ENCODE results near the gene LRIG1.

The LRIG1 gene

DNA sequence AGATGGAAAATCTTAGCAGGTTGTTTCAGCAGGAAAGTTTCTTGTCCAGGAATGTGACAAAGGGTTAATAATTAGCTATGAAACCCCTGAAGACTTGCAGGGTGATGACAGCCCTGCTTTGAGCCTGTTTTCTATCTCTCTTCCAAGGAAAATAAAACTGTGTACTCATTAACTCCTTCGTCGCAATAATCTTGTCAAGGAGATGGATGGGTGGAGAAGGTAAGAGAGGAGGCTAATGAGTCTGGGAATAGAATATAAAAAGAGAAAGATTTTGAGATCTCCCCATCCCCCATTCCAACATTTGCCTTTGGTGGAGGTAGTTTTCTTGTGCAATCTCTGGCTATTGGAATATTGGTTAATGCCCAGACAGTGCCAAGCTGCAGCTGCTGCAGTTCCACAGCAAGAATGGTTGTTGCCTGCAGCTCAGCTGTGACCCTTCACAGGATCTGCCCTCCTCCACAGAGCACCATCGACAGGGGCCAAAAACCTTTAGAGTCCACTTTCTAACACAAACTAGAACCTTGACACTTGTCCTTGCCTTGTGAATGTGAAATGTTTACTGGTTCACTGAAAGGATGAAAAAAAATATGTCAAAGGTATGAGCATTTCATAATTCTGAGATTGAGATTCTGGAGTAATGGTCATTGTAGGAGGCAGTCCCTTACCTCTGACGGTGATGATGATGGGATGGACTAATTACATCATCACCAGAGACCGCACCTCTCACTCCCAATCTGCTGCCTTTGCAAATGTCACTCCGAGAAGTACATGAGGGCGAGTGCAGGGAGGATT, 4.2 kb upstream of the LRIG1 start:
- no peak for DNase-seq (ENCODE audit: low read depth)
- TF ChIP-seq, protein P1, sequence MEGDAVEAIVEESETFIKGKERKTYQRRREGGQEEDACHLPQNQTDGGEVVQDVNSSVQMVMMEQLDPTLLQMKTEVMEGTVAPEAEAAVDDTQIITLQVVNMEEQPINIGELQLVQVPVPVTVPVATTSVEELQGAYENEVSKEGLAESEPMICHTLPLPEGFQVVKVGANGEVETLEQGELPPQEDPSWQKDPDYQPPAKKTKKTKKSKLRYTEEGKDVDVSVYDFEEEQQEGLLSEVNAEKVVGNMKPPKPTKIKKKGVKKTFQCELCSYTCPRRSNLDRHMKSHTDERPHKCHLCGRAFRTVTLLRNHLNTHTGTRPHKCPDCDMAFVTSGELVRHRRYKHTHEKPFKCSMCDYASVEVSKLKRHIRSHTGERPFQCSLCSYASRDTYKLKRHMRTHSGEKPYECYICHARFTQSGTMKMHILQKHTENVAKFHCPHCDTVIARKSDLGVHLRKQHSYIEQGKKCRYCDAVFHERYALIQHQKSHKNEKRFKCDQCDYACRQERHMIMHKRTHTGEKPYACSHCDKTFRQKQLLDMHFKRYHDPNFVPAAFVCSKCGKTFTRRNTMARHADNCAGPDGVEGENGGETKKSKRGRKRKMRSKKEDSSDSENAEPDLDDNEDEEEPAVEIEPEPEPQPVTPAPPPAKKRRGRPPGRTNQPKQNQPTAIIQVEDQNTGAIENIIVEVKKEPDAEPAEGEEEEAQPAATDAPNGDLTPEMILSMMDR (IDR thresholded peaks at IDR 0.05; ENCODE audit: low read length, missing control alignments), result no peak
- no peak overlapping the region for H3K4me3 ChIP-seq (replicated peaks; ENCODE audit: low read depth, low read length)

DNA sequence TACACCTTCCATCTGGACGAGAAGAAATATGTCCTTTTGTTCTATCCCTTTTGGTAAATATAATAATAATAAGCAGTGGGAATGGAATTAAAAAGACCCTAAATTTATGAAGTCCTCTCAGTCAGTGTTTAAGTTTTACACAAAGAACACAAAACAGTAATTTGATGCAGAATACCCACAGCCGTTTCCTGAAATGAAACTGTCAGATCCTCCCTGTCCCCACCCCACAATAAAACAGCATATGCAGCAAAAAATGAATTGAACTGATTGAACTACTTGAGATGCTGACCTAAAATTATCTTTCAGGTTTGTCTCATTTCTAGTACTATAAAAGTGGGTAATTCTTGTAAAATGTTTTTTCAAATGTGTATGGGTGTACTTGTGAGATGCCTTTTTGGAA, 2.2 kb upstream of the LRIG1 start:
- no peak for DNase-seq (ENCODE audit: low read depth)
- TF ChIP-seq, protein P1 (IDR thresholded peaks at IDR 0.05; ENCODE audit: low read length, missing control alignments), result no peak

DNA sequence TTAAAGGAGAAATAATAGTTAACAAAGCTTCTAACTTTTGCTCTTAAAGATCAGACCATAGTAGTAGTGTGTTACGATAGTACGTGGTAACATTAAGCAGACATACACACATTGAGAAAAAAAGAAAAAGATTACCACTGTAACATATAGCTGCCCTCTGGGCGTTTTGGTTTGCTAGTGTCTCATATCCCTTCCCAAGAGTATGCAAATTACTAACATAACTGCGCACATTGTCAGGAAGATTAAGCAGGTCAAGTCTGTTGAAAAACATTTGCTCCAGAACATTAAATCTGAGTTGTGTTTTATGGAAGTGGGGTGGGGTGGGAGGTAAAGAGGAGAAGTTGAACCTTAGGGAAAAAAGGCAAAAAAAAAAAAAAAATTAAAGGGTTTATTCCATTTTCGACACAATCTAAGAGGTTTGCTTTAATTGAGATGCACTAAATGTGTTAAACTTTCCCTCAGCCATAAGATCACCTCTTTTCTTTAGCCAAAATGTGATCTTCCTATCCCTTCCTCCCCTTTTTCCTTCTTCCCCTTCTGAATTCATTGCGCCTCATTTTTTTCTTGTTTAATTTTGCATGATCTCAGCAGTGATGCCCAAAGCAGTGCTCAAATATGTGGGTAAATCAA, 1.5 kb upstream of the LRIG1 start:
- no peak for DNase-seq (ENCODE audit: low read depth)
- no peak overlapping the region for H3K4me3 ChIP-seq (replicated peaks; ENCODE audit: low read depth, low read length)
- TF ChIP-seq, protein P1 (IDR thresholded peaks at IDR 0.05; ENCODE audit: low read length, missing control alignments), result no peak

More for the DNA sequence above, 2.2 kb upstream of the LRIG1 start:
- no peak overlapping the region for H3K4me3 ChIP-seq (replicated peaks; ENCODE audit: low read depth, low read length)

DNA sequence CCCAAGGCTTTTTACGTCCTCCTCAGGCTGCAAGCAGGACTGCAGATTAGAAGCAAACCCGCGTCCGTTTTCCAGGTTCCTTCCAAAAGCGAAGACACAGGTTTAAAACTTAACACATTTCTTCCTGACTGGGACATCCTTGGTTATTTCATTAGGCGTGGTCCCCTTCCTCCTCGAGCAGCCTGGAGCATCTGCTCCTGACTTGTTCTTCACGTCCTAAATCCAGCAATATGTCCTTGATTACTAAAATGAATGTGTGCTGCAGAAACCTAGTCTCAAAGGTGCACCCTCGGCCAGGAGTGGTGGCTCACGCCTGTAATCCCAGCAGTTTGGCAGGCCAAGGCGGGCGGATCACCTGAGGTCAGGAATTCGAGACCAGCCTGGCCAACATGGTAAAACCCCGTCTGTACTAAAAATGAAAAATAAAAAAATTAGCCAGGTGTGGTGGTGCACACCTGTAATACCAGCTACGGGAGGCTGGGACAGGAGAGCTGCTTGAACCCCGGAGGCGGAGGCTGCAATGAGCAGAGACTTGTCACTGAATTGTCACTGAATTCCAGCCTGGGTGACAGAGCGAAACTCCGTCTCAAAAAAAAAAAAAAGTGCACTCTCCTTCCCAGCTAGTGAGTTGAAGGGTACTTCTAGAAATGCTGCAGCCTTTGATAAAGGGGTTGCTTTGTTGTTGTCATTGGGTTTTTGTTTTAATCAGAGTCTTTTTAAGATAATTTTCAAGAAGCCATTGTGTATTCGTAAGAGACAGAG, 842 bp upstream of the LRIG1 start:
- peak overlapping the region; percentile 48 for H3K4me3 ChIP-seq (replicated peaks; ENCODE audit: low read depth, low read length)
- TF ChIP-seq, protein P1 (IDR thresholded peaks at IDR 0.05; ENCODE audit: low read length, missing control alignments), result peak; percentile 39
- DNase-seq (ENCODE audit: low read depth), result no peak

DNA sequence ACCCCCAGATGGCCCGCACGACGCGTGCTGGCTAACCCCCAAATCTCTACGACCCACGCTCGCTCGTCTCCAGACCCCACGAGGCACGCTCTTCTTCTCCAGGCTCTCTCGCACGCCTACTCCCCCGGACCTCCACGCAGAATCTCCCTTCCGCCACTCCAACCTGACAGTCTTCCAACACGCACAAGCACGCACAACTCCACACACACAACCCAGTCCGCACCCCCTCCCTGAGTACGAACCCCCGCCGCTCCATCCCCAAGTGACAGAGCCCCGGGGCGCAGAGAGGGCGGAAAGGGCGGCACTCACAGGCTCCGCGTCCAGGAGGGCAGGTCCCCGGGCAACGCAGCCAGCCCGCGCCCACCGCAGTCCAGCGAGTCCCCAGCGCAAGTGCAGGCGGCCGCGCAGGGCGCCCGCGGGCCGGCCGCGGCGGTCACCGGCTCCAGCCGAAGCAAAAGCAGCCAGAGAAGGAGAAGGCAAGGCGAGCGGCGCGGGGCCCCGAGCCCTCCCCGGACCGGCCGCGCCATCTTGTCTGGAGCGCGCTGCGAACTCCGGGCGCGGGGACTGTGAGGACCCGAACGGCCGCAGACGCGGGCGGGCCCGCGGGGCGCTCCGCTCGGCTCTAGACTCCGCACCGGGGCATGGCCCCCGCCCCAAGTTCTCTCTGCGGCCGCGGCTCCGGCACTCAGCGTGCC, 794 bp downstream of the LRIG1 start:
- H3K4me3 ChIP-seq (replicated peaks; ENCODE audit: low read depth, low read length), result peak overlapping the region; percentile 80
- TF ChIP-seq, protein P1 (IDR thresholded peaks at IDR 0.05; ENCODE audit: low read length, missing control alignments), result no peak
- DNase-seq (ENCODE audit: low read depth), result peak; percentile 19
